ENCODE results near the gene TMC4.

The TMC4 gene

GRCh38 chr19:54152878-54153524, 20.0 kb downstream of the TMC4 start:
- DNase-seq, result no peak

GRCh38 chr19:54152267-54152666, 20.7 kb downstream of the TMC4 start:
- DNase-seq, result no peak

- DNase-seq, result no peak
These were observed 21.5 kb downstream of the TMC4 start for GRCh38 chr19:54151362-54152035.

GRCh38 chr19:54149021-54149812, 23.7 kb downstream of the TMC4 start:
- DNase-seq, result no peak

DNA sequence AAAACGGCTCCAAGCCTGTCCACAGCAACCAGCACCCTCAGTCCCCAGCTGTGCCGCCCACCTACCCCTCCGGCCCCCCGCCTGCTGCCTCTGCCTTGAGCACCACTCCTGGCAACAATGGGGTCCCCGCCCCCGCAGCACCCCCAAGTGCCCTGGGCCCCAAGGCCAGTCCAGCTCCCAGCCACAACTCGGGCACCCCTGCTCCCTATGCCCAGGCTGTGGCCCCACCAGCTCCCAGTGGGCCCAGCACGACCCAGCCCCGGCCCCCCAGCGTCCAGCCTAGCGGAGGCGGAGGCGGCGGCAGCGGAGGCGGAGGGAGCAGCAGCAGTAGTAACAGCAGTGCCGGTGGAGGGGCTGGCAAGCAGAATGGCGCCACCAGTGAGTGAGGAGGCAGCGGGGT, 24.8 kb downstream of the TMC4 start:
- DNase-seq, result no peak

DNA sequence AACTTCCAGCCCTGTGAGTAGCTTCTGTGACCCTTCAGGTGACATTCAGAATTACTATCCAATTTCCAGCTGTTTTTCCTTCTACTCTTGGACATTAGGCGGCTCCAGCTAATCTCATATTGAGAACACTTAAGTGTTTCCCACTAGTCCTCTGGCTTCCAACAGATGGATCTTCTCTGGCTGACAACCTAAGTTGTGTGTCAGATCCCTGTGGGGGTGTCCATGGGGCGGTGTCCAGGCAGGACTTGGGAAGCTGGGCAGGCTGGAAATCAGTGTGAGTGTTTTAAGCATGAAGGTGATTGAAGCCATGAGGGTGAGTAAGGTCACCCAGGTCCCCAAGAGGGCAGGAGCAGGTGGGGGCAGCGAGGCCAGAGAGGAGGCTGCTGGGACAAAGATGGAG, 25.3 kb downstream of the TMC4 start:
- DNase-seq, result no peak

- DNase-seq, result no peak
These were observed 27.3 kb downstream of the TMC4 start for GRCh38 chr19:54145541-54146158.

DNA sequence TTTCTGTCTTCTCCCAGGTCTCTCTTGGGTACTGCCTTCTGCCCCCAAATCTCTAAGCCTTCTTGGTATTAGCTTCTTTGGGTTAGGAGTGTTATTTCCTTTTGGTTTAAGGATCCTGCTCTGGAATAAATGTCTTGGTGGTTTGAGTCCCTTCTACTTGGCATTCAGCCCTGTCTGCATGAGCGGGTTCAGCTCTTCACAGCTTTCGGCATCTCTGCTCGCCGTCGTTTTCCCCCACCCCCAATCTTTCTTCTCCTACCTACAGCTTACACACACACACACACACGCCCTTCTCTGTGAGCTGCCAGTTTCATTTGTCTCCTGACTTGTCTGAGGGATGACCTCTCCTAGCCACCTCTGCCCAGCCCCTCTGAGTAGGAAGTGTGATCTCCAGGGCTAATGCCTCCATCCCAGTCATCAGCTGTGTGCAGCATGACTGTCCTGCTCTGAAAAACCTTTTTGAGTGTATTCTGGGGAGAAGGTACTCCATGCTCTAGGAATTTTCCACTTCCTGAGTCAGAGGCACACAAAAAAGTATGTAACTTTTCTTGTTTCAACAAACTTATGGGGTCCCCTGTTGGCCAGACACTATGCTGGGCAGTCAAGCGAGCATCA, 30.7 kb downstream of the TMC4 start:
- DNase-seq, result no peak

DNA sequence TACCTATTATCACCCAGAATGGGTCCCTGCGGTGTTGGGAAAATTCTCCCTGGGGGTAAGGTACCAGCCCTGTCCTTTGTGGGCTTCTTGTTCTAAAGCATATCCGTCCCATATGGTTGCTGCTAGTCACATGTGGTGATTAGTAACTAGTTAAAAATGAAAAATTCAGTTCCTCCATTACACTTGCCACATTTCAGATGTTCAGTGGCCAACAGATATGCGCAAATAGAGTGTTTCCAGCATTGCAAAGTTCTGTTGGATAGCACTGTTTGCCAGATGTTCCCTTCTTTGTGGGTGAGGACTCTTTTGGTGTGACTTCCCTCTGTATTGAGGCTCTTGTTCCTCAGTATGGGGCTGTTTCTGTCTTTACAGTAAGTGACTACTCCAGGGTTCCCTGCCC, 31.6 kb downstream of the TMC4 start:
- no peak for DNase-seq

- no peak for DNase-seq
These were observed 34.3 kb downstream of the TMC4 start for GRCh38 chr19:54138489-54139256.

- DNase-seq, result no peak
These were observed 35.1 kb downstream of the TMC4 start, which contains the start of gene CNOT3 for GRCh38 chr19:54137699-54138488. CNOT3 (plus strand) TSS chr19:54137762; CDS start chr19:54142979, 5,217 bp downstream.

DNA sequence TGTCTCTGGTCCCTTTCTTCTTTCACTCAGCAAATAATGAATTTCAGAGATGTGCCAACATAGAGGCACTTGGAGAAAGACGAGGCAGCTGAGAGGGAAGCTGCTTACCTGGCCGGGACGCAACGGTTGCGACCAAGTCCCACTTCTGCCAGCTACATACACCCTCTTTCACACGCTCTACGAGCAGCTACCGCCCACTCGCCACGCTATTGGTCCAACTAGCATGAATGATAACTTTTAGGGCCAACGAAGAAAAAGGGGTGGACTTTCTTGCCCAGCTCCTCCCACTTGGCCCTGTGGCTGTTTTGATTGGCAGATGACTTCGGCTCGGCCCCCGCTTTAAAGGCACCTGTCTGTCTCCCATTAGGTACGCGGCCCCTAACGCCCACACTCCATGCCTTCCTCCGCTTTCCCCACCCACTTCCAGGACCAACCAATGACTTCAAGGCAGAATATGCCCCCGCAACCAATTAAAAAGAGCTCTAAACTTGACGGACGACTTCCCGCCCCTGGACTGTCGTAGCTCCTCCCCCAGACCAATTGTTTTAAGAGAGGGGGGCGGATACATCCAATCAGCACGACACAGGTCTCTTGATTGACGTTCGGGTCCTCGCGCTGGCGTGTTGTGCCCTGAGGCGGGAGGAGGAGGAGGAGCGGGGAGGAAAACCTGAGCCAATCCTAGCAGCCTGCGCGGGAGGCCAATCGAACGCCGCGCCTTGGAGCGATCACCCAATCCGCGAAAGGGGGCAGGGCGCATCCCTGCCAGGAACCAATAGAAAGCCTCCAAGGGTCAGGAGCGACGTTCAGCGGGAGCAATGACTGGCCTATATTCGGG, 35.9 kb downstream of the TMC4 start:
- peak; percentile 100 for DNase-seq

GRCh38 chr19:54136086-54136863, 36.7 kb downstream of the TMC4 start:
- no peak for DNase-seq

DNA sequence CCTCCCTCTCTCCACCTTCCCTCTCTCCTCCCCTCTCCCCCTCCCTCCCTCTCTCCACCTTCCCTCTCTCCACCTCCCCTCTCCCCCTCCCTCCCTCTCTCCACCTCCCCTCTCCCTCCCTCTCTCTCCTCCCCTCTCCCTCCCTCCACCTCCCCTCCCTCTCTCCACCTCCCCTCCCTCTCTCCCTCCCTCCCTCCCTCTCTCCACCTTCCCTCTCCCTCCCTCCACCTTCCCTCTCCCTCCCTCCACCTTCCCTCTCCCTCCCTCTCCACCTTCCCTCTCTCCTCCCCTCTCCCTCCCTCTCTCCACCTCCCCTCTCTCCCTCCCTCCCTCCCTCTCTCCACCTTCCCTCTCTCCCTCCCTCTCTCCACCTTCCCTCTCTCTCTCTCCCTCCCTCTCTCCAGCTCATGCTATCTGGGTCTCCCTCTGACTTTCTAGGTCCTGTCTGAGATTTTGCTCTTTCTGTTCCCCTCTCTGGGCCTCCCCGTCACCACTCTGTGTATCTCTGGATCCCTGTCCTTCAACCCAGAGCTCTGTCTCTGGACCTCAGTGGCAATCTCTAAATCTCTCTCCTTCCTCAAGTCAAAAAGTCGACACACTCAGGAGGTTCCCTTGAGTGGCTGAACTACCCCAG, 38.9 kb downstream of the TMC4 start:
- DNase-seq, result no peak

- peak; percentile 78 for DNase-seq
These were observed 39.5 kb downstream of the TMC4 start for GRCh38 chr19:54133312-54133956.

GRCh38 chr19:54129617-54129996, 43.4 kb downstream of the TMC4 start:
- DNase-seq, result no peak

- DNase-seq, result no peak
These were observed 44.0 kb downstream of the TMC4 start for GRCh38 chr19:54128796-54129616.

- DNase-seq, result no peak
These were observed 44.6 kb downstream of the TMC4 start for GRCh38 chr19:54128441-54128725.
